Stimulated activated CD4-positive, alpha-beta T cell treated with anti-CD3 and anti-CD28 coated beads, TNF-alpha, amount 100 ng/mL, for 1 hour (primary cell): ENCODE data around the gene LTBP2.

ENCODE experiments used
- DNase-seq, 3 donors: peaks; one replicate each; pipeline ENCODE4 v3.0.0-alpha.2; 2020; ENCODE audit warnings: low read depth in 3 of 3, low spot score in 1 of 3

Gene LTBP2

DNA sequence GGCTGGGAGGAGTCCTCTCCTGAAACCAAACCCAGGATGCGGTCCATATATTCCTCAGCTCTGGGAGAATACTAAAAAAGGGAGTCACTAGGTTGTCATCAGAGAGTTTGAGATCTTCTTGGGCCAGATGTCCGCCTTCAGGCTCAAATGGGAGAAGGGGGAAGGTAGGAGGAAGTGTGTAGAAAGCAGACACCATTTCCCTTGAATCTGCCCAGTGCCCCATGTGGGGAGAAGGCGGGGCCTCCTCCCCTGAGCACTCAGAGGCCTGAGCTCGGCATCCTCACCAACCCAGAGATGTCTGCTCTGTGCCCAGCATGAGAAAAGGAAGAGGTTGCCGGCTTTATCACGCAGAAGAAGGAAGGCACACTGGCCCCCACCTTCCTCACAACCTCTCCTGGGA, 37.3 kb downstream of the LTBP2 start:
- DNase-seq, result no peak

DNA sequence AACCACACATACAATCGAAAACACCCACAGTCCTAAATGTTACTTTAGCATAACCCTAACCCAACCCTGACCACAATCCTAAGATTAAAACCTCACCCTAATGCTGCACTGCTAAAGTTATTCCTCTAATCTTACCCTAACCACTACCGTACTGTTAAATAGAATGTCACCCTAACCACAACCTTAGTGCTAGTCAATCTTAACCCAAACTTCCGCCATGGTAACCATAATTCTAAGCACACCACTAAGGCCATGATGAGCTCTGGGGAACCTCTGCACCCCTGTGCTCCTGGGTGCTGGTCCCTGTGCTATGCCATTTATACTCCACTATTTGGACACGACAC, 38.0 kb downstream of the LTBP2 start:
- no peak for DNase-seq

DNA sequence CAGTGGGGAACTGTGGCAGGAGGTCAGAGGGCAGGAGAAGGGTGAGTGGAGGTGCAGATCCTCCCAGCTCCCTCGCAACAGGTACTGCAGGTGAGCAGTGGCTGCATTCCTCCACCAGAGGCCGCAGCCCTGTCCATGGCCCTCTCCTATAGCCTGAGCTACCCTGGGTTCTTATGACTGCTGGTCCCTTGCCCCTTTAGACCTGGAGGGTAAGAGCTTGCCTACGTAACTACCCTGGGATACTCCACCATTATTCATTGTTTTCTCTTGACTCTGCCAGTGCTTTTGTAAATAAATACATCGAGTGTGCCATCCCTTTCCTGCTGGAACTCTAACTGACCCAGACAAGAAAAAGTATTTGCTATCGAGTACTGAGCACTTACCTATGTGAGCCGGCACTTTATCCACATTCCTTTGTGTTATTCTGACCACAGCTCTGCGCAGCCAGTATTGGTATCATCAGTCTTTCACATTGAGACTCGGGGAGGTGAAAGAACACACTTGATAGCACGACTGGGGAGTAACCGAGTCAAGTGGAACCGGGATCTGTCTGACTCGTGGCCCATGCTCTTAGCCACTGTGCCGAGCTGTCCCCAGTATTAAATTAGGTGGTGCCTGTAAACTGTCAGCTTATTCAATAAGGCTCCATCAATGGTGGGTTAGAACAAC, 38.5 kb downstream of the LTBP2 start:
- DNase-seq, result no peak

- DNase-seq, result no peak
These were observed 39.2 kb downstream of the LTBP2 start for GRCh38 chr14:74572726-74573301.

DNA sequence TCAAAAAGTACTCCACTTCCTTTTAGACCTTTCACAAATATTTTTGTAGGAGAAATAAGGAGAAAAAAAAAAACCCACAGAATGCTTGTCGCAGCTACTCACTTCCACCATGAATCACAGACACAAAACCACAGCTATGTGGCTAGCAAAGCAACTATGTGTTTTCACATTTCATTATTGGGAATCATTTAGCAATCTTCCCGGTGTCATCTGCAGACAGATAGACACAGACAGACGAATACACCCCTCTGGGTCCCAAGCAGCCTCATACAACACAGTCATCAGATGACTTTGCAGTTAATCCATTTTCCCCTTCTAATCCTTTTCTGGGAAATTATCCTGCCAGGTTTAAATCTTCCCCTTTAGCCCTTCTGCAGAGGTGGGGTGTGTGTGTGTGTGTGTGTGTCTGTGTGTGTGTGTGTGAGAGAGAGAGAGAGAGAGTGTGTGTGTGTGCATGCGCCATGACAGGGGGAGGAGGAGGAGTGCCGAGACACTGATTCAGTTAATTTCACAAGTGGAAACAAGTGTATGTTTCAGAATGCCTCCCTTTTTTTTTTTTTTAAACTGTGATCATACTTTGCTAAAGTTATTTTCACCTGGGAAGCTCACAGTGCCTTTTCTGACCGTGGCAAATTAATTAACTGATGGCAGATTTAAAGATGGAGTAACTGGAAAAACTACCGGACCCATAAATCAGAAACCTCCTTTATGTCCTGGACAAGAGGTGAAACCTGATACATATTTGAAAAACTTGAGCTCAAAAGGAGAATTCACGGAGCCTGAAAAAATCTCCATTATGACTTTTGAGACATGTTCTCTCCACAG, 39.9 kb downstream of the LTBP2 start:
- DNase-seq, result no peak

DNA sequence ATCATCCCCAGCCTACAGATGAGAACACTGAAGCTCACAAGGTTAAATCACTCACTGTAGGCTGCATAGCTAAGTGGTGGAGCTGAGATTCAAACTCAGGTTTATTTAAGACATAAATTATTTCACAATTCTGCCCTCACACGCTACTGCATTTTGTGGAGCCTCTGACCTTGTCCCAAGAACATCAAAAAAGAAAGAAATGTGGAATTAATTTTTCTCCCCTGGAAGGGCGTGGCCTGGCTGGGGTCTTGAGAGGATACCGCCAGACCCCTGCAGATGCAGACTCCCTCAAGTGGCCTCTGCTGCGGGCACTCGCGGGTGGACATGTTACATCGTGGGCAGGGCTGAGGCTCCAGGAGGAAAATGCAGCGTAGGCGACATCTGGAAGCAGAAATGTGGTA, 40.6 kb downstream of the LTBP2 start:
- DNase-seq, result no peak

- DNase-seq, result no peak
These were observed 41.3 kb downstream of the LTBP2 start for GRCh38 chr14:74570696-74571095.

DNA sequence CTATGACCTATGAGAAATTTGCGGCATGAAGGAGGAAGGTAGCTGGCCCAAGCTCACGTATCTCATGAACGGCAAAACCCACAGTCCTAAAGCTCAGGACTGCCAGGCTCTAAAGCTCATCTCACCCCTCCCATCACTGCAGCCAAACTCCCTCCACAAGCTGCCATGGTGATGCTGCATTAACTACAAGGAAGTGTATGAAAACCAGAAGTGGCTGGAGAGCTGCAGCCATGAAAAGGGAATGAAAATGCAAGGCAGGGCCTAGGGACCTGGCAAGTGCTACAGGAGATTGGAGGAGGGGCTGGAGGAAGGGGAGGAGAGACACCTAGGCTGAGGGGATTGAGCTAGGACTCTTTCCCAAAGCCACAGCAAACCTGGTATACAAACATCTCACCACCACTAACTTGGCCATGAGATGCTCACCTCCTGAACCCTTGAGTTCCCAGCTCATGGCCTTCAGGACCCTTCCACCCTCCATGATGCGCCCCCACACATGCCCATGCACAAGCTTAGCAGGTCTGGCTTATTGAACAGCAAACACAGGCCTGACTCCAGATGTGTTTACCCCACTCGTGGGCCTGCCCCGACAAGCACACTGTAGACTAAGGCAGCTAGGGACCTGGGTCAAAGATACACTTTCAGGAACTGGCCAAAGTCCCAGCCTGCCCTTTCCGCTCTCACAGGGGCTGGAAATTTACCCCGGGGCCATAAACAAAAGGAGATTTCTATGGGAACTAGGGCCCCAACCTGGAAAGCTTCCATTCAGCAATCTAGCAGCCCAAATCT, 42.0 kb downstream of the LTBP2 start:
- DNase-seq, result no peak

DNA sequence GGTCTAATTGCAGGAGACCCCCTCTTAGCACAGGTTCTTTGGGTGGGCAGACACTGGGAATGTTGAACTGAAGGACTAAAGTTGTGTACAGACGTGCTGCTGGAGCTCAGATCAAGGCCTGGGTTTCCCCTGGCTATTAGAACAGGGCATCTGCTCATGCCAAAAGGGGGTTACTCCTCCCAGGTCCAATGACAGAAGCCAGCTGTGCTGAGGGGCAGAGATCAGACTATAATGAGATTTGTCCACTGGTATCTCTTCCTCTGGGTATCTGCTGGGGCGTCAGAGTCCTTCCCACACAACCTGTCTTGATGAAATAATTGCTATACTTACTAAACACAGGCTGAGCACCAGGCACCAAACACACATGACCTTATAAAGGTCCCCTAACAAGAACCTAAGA, 42.6 kb downstream of the LTBP2 start:
- DNase-seq, result no peak

DNA sequence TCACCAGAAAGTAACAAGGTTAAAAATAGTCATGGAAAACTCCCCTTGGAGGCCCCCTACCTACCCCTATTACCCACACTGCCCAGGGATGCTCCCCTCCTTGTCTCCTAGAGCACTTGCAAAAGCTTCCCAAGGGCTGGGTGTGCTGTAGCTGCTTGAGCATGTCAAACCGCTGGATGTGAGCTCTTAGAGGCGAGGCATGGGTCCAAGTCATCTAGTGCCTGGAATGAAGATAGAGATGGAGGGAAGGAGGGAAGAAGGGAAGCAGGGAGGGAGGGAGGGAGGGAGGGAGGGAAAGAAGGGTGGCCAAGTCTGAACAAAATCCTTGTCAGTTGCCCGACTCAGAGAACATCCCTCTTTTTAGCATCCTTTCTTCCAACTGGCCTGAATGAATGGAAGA, 43.1 kb downstream of the LTBP2 start:
- no peak for DNase-seq

- DNase-seq, result no peak
These were observed 43.7 kb downstream of the LTBP2 start for GRCh38 chr14:74568380-74568649.

DNA sequence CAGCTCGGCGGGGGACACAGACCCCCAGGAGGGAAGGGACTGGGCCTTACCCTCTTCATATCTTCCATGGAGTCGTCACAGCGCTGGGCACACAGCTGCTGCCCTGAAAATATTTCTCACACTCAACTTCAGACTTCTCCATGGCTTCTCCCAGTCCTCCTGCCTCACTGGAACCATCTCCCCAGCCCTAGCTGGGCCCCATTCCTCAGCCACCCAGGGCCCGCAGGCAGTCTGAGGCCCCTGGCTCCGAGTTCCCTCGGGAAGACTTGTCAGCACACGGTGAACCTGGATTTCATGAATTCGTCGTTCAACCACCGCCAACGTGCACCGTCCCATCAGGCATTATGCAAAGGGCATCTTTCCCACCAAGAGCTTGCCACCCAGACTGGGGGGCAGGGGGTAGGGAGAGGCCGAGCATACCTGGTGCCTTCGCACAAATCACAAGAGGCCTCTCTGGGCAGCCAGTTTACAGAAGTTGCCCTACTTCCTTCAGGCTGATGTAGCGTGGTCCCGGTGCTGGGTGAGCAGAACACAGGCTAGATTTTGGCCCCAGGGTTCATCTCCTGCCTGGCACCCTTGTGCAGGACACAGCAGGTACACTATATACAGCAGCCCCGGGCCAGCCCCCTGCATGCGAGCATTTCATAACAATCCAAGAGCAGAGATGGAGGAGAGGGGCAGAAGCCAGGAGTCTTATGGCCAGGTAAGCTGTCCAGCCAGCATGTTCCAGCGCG, 44.2 kb downstream of the LTBP2 start:
- DNase-seq, result no peak

- no peak for DNase-seq
These were observed 44.8 kb downstream of the LTBP2 start for GRCh38 chr14:74567219-74567618.

- DNase-seq, result no peak
These were observed 45.6 kb downstream of the LTBP2 start for GRCh38 chr14:74566174-74567141.

- DNase-seq, result no peak
These were observed 48.4 kb downstream of the LTBP2 start for GRCh38 chr14:74563586-74564159.

- DNase-seq, result no peak
These were observed 48.8 kb downstream of the LTBP2 start for GRCh38 chr14:74563233-74563585.

- DNase-seq, result no peak
These were observed 49.4 kb downstream of the LTBP2 start for GRCh38 chr14:74562515-74563232.

DNA sequence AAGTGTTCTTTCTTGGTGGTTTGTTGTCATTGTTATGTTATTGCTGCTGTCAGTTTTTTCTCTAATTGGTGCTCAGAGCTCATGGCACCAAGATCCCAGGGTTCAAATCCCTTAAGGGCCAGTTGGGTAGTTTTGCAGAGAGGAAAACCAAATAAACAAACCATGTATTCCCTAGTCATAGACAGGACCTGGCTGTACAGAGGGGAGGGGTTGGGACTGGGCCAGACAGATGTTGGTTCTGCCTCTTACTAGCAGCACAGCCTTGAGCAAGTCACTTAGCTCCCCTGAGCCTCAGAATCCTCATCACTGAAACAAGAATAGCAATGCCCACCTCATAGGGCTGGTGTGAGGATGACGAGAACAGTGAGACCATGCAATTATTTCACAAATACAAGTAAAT, 53.4 kb downstream of the LTBP2 start:
- no peak for DNase-seq

DNA sequence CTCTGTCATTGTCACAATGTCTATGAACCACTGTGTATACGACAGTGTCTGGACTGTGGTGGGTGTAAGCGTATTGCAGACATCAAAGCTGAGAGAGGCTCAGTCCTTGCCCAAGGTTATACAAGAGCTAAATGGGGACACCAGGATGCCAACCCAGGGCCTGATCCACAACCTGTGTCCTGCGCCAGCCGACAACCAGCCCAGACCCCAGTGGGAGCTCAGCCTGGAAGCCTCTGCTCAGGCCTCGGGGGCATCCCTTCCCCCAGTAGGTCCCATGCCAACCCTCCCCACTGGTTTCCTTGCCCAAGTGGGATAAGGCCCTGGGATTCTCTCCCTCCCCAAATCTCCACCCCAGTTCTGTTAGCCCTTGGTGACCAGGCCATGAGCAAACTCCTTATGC, 54.3 kb downstream of the LTBP2 start:
- DNase-seq, result no peak
